HepG2 (cell line): ENCODE measurements around the gene SMIM44. TPM values are rescaled to one million over a fixed set of nuclear protein-coding genes. Genes with fewer than 3 reads are reported as not detected.

Source experiments
- ATAC-seq: fragments of 200-7000 bp; cut with Tn5 transposase; 3 replicates; pipeline ENCODE4 v1.9.1; 2020; ENCODE audit warnings: mild to moderate bottlenecking, moderate library complexity
- BruUV-seq: library from RNA; stranded (reverse); fragments of 400-500 nt; replicated peaks from 2 replicates; lab custom pipeline; 2021; lab: Mats Ljungman, UMichigan
- CTCF ChIA-PET: fragments of 300-600 bp; formaldehyde crosslinking; extraction: SDS; loops from one replicate; lab custom pipeline; 2021; ENCODE audit warnings: low total read pairs, inconsistent platforms, low intra/inter-chr PET ratio; lab: Yijun Ruan, JAX
- POLR2A ChIA-PET: fragments of 350-600 bp; sonication (Branson Sonifier 250); formaldehyde crosslinking; loops from one replicate; lab custom pipeline; 2020; ENCODE audit warnings: antibody characterized with exemption, inconsistent platforms; lab: Yijun Ruan, JAX
- DNase-seq: peaks from one replicate; pipeline ENCODE4 v3.0.0-alpha.2; 2015; ENCODE audit warnings: low spot score
- FAIRE-seq: peaks from 3 replicates; lab custom pipeline; 2011; peaks lifted over from hg19 to GRCh38; lab: Jason Lieb, UNC
- H2AFZ ChIP-seq: one replicate; pipeline ENCODE4 v1.6.1; 2011; ENCODE audit warnings: low read length, inconsistent platforms
- H3K27ac ChIP-seq: fragments of 300-600 bp; 3 replicates; pipeline ENCODE4 v1.8.0; 2011; ENCODE audit warnings: mixed run types, mild to moderate bottlenecking, mixed read lengths, low read length, inconsistent platforms; ENCODE audit not compliant: insufficient read depth; ENCODE audit errors: extremely low read length
- H3K27me3 ChIP-seq, 2 experiments: fragments of 200-600 bp in 1 of 2; 2 replicates in 1 of 2; 3 replicates in 1 of 2; pipeline versions ENCODE4 v1.6.0 to v1.8.0; 2011; ENCODE audit warnings: low read length in 2 of 2, mild to moderate bottlenecking in 2 of 2, moderate library complexity in 2 of 2, inconsistent platforms in 1 of 2; ENCODE audit not compliant: insufficient read depth in 2 of 2, control insufficient read depth in 1 of 2
- H3K36me3 ChIP-seq, 2 experiments: fragments of 200-600 bp in 1 of 2; replicated peaks in 1 of 2; 2 replicates in 1 of 2; 3 replicates in 1 of 2; pipeline versions ENCODE4 v1.5.1 to v1.8.0; 2011; ENCODE audit warnings: low read length in 2 of 2, inconsistent platforms in 1 of 2; ENCODE audit not compliant: insufficient read depth in 2 of 2, control insufficient read depth in 1 of 2
- H3K4me1 ChIP-seq: 2 replicates; pipeline ENCODE4 v1.5.1; 2012; ENCODE audit warnings: low read length, inconsistent platforms; ENCODE audit not compliant: insufficient read depth
- H3K4me2 ChIP-seq: 2 replicates; pipeline ENCODE4 v1.6.0; 2011; ENCODE audit warnings: low read depth, low read length, inconsistent platforms
- H3K4me3 ChIP-seq, 3 experiments: fragments of 200-600 bp in 1 of 3; sonication (generic), shearing (Covaris generic) in 1 of 3; replicated peaks in 1 of 3; 2 replicates each; pipeline ENCODE4 v1.5.1; 2011 to 2016; ENCODE audit warnings: low read length in 3 of 3, inconsistent platforms in 2 of 3, low read depth in 2 of 3, mild to moderate bottlenecking in 2 of 3, control low read depth in 1 of 3, mixed read lengths in 1 of 3; ENCODE audit not compliant: insufficient read depth in 1 of 3
- H3K79me2 ChIP-seq: one replicate; pipeline ENCODE4 v1.6.1; 2011; ENCODE audit warnings: low read length, inconsistent platforms; ENCODE audit not compliant: insufficient read depth
- H3K9ac ChIP-seq: 2 replicates; pipeline ENCODE4 v1.6.0; 2011; ENCODE audit warnings: mild to moderate bottlenecking, low read depth, low read length, inconsistent platforms; ENCODE audit not compliant: insufficient read depth
- H3K9me3 ChIP-seq: 2 replicates; pipeline ENCODE4 v1.5.1; 2012; ENCODE audit warnings: mild to moderate bottlenecking, low read length
- H4K20me1 ChIP-seq: 2 replicates; pipeline ENCODE4 v1.6.0; 2011; ENCODE audit warnings: inconsistent platforms, mild to moderate bottlenecking, low read length, moderate library complexity; ENCODE audit not compliant: insufficient read depth
- ARID2 ChIP-seq: sonication (generic); formaldehyde crosslinking; IDR thresholded peaks from 2 replicates; pipeline ENCODE4 v1.8.1; 2022; ENCODE audit warnings: mild to moderate bottlenecking, missing genetic modification reagents, borderline replicate concordance
- CBX5 ChIP-seq: sonication (generic); formaldehyde crosslinking; IDR thresholded peaks from 2 replicates; pipeline ENCODE4 v1.4.0; 2020; ENCODE audit warnings: missing genetic modification reagents, borderline replicate concordance
- HOXA5 ChIP-seq: sonication (generic); formaldehyde crosslinking; IDR thresholded peaks from 2 replicates; pipeline ENCODE4 v1.4.0; 2020; ENCODE audit warnings: missing genetic modification reagents
- KLF9 ChIP-seq: IDR thresholded peaks from 2 replicates; pipeline ENCODE4 v1.6.1; 2016; ENCODE audit warnings: low read depth
- MZF1 ChIP-seq: sonication (generic); formaldehyde crosslinking; IDR thresholded peaks from 2 replicates; pipeline ENCODE4 v1.8.1; 2023; ENCODE audit warnings: mild to moderate bottlenecking, missing genetic modification reagents, borderline replicate concordance
- NFYC ChIP-seq: IDR thresholded peaks from 2 replicates; pipeline ENCODE4 v1.6.1; 2016; ENCODE audit warnings: missing genetic modification reagents, missing compliant biosample characterization
- SALL2 ChIP-seq: sonication (generic); formaldehyde crosslinking; IDR thresholded peaks from 2 replicates; pipeline ENCODE4 v1.8.1; 2023; ENCODE audit warnings: mild to moderate bottlenecking, missing genetic modification reagents, inconsistent platforms
- SSRP1 ChIP-seq: IDR thresholded peaks from 2 replicates; pipeline ENCODE4 v1.6.1; 2016; ENCODE audit warnings: control low read depth
- ZBTB21 ChIP-seq: sonication (generic); formaldehyde crosslinking; IDR thresholded peaks from 2 replicates; pipeline ENCODE4 v1.4.0; 2020; ENCODE audit warnings: missing genetic modification reagents
- ZKSCAN8 ChIP-seq: IDR thresholded peaks from 2 replicates; pipeline ENCODE4 v1.6.1; 2016; ENCODE audit warnings: borderline replicate concordance, missing genetic modification reagents, missing compliant biosample characterization
- ZNF3 ChIP-seq: IDR thresholded peaks from 2 replicates; pipeline ENCODE4 v1.7.0; 2017; ENCODE audit warnings: inconsistent platforms
- ZNF776 ChIP-seq: sonication (generic); formaldehyde crosslinking; IDR thresholded peaks from 2 replicates; pipeline ENCODE4 v1.4.0; 2020; ENCODE audit warnings: mild to moderate bottlenecking, missing genetic modification reagents
- ZSCAN22 ChIP-seq: sonication (generic); formaldehyde crosslinking; IDR thresholded peaks from 2 replicates; pipeline ENCODE4 v1.4.0; 2020; ENCODE audit warnings: mild to moderate bottlenecking, missing genetic modification reagents
- WGBS: methylation state at CpG from one replicate; pipeline ENCODE4 v1.1.6; 2017; ENCODE audit warnings: low lambda C conversion rate; 5-methylcytosine and 5-hydroxymethylcytosine counted together
- in situ Hi-C: cut with HindIII; loops from 2 replicates; pipeline ENCODE4 v1.10.0; 2017; ENCODE audit warnings: low pct_unique_long_range_greater_than_20kb; ENCODE audit not compliant: extremely low pct_ligation_motif_present
- intact Hi-C: fragments of 100-400 bp; cut with micrococcal nuclease; formaldehyde crosslinking; loops from one replicate; pipeline ENCODE4 v1.10.0; 2022; ENCODE audit not compliant: unreplicated experiment
- polyA plus RNA-seq, 8 experiments: library from polyadenylated mRNA; depleted of rRNA in 3 of 8; stranded (reverse) in 7 of 8; unstranded in 1 of 8; fragments of >200 nt; fragmentation: Illumina TruSeq in 4 of 8; extraction: Trizol in 4 of 8; gene quantifications; 2 replicates each; pipeline versions ENCODE4 v1.2.1 to v1.2.3, GENCODE V29; 2011 to 2016; ENCODE audit warnings: low read depth in 4 of 8, missing spikeins in 1 of 8, mixed read lengths in 1 of 8; ENCODE audit not compliant: insufficient read depth in 1 of 8
- total RNA-seq, 5 experiments: library from RNA; depleted of rRNA; stranded (reverse); fragments of >200 nt; fragmentation: Illumina TruSeq; extraction: Trizol; gene quantifications; 2 replicates each; pipeline ENCODE4 v1.2.3, GENCODE V29; 2016; ENCODE audit warnings: low read depth in 1 of 5
- TF ChIP-seq, protein P1 (sequence below): sonication (generic); formaldehyde crosslinking; IDR thresholded peaks from 2 replicates; pipeline ENCODE4 v1.5.0; 2020; ENCODE audit warnings: missing genetic modification reagents
- TF ChIP-seq, protein P2 (sequence below): sonication (generic); formaldehyde crosslinking; IDR thresholded peaks from 2 replicates; pipeline ENCODE4 v1.4.0; 2020; ENCODE audit warnings: mild to moderate bottlenecking, missing genetic modification reagents, borderline replicate concordance
- TF ChIP-seq, protein P3 (sequence below): IDR thresholded peaks from 2 replicates; pipeline ENCODE4 v1.6.1; 2016

The SMIM44 gene
- total and polyA plus RNA-seq, 2 of the 13 experiments (the other 11 are each of a cell fraction or from before 2014, with no cell fraction given): not detected

DNA sequence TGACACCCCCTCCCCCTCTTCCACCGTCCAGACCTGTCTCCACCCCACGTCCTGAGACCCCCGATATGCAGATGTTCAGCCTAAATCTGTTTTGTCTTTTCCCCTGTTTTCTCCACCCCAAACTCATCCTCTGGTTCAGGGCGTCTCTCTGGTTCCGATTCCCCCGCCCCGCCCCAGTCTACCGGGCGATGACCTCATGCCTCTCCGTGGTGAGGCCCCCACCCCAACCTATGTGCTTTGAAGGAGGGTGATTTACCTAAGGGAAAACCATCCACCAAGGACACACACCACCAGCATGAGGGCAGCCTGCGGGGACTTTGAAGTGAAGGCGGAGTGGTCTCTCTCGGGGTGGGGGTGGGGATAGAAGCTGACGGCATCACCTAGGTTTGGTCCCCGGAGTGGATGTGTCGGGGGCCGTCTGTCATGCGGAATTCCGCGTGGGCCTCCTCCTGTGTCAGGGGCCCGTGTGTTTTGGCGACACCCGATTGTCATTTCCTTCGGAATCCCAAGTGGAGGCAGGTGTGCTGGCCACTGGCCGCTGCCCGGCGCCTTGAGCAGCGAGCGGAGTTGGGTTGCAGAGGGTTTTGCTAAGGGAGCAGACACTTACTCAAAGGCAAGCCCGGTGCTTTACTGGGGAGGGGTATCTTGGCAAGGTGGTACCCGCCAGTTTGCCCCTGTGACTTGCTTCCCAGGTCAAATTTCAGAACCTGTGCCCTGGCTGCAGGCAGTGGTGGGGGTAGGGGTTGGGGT, 24.3 kb upstream of the SMIM44 start:
- peak overlapping the region; percentile 95 for H3K9ac ChIP-seq
- WGBS: 34% methylated on average over 17 of the region's 31 CpGs
- H3K27me3 ChIP-seq: no peaks in the 10 kb centered on the region
- in situ Hi-C loops (no loop called here), intact Hi-C loops (loop anchor here (5.0 kb wide), 1 partner anchor 65 kb away; the partner anchor contains the start of gene HMG20B)
- CTCF ChIA-PET: no interaction called here
- peaks cover 8% of the 10 kb centered on the region; the same call in 1 of the 2 replicates for H4K20me1 ChIP-seq
- H3K4me3 ChIP-seq: peak overlapping the region; percentile 82 to 96 (median 92)
- H3K79me2 ChIP-seq: peaks cover 53% of the 10 kb centered on the region
- H3K4me2 ChIP-seq: peak overlapping the region; percentile 94
- peak; percentile 74 for DNase-seq
- POLR2A ChIA-PET: no interaction called here
- TSS peak; percentile 58 for BruUV-seq
- ATAC-seq: peak; percentile 12; the same call in 2 of the 3 replicates
- H3K9me3 ChIP-seq: no peaks in the 10 kb centered on the region
- no peak overlapping the region for H2AFZ ChIP-seq
- H3K4me1 ChIP-seq: peaks cover 42% of the 10 kb centered on the region
- H3K36me3 ChIP-seq: peaks cover 3 to 16% of the 10 kb centered on the region in 2 experiments; a peak in 3 of 5 replicates
- FAIRE-seq: peak; percentile 12
- H3K27ac ChIP-seq: peak overlapping the region; percentile 67
- TF ChIP-seq HOXA5 (CRISPR knock-in tag): no peak
- TF ChIP-seq MZF1 (CRISPR knock-in tag): no peak
- peak; percentile 65; the same call in 1 of the 2 replicates for TF ChIP-seq ZBTB21
- no peak for TF ChIP-seq ZKSCAN8 (CRISPR knock-in tag)
- TF ChIP-seq CBX5 (CRISPR knock-in tag): no peak
- TF ChIP-seq NFYC: no peak
- TF ChIP-seq KLF9 (CRISPR knock-in tag): no peak
- no peak for TF ChIP-seq ZSCAN22 (CRISPR knock-in tag)
- TF ChIP-seq, protein P1, sequence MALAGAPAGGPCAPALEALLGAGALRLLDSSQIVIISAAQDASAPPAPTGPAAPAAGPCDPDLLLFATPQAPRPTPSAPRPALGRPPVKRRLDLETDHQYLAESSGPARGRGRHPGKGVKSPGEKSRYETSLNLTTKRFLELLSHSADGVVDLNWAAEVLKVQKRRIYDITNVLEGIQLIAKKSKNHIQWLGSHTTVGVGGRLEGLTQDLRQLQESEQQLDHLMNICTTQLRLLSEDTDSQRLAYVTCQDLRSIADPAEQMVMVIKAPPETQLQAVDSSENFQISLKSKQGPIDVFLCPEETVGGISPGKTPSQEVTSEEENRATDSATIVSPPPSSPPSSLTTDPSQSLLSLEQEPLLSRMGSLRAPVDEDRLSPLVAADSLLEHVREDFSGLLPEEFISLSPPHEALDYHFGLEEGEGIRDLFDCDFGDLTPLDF (CRISPR knock-in tag): no peak
- TF ChIP-seq, protein P2, sequence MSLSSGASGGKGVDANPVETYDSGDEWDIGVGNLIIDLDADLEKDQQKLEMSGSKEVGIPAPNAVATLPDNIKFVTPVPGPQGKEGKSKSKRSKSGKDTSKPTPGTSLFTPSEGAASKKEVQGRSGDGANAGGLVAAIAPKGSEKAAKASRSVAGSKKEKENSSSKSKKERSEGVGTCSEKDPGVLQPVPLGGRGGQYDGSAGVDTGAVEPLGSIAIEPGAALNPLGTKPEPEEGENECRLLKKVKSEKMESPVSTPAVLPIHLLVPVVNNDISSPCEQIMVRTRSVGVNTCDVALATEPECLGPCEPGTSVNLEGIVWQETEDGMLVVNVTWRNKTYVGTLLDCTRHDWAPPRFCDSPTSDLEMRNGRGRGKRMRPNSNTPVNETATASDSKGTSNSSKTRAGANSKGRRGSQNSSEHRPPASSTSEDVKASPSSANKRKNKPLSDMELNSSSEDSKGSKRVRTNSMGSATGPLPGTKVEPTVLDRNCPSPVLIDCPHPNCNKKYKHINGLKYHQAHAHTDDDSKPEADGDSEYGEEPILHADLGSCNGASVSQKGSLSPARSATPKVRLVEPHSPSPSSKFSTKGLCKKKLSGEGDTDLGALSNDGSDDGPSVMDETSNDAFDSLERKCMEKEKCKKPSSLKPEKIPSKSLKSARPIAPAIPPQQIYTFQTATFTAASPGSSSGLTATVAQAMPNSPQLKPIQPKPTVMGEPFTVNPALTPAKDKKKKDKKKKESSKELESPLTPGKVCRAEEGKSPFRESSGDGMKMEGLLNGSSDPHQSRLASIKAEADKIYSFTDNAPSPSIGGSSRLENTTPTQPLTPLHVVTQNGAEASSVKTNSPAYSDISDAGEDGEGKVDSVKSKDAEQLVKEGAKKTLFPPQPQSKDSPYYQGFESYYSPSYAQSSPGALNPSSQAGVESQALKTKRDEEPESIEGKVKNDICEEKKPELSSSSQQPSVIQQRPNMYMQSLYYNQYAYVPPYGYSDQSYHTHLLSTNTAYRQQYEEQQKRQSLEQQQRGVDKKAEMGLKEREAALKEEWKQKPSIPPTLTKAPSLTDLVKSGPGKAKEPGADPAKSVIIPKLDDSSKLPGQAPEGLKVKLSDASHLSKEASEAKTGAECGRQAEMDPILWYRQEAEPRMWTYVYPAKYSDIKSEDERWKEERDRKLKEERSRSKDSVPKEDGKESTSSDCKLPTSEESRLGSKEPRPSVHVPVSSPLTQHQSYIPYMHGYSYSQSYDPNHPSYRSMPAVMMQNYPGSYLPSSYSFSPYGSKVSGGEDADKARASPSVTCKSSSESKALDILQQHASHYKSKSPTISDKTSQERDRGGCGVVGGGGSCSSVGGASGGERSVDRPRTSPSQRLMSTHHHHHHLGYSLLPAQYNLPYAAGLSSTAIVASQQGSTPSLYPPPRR (CRISPR knock-in tag): 0 out of 2 replicates have a peak, but pooled peaks have one; percentile 10
- no peak for TF ChIP-seq SSRP1 (CRISPR knock-in tag)
- TF ChIP-seq ZNF776: 0 out of 2 replicates have a peak, but pooled peaks have one; percentile 32
- TF ChIP-seq, protein P3, sequence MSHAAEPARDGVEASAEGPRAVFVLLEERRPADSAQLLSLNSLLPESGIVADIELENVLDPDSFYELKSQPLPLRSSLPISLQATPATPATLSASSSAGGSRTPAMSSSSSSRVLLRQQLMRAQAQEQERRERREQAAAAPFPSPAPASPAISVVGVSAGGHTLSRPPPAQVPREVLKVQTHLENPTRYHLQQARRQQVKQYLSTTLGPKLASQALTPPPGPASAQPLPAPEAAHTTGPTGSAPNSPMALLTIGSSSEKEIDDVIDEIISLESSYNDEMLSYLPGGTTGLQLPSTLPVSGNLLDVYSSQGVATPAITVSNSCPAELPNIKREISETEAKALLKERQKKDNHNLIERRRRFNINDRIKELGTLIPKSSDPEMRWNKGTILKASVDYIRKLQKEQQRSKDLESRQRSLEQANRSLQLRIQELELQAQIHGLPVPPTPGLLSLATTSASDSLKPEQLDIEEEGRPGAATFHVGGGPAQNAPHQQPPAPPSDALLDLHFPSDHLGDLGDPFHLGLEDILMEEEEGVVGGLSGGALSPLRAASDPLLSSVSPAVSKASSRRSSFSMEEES: no peak
- TF ChIP-seq ARID2 (CRISPR knock-in tag): no peak
- TF ChIP-seq ZNF3: no peak
- TF ChIP-seq SALL2 (CRISPR knock-in tag): no peak
